SK-N-SH (cell line): ENCODE measurements around the gene PAM.

Experiments used
- CHD2 ChIP-seq: fragments of 150-350 bp; IDR thresholded peaks from 2 replicates; pipeline ENCODE4 v1.6.1; 2018; ENCODE audit warnings: low read length; ENCODE audit not compliant: partially characterized antibody
- FOSL2 ChIP-seq: IDR thresholded peaks from 2 replicates; pipeline ENCODE4 v1.4.0; 2012; ENCODE audit warnings: low read depth, mild to moderate bottlenecking, moderate library complexity, borderline replicate concordance
- GATA2 ChIP-seq: sonication (generic); formaldehyde crosslinking; IDR thresholded peaks from 2 replicates; pipeline ENCODE4 v1.5.0; 2020; ENCODE audit warnings: mild to moderate bottlenecking, missing genetic modification reagents
- JUND ChIP-seq: IDR thresholded peaks from 2 replicates; pipeline ENCODE4 v1.4.0; 2012
- NRF1 ChIP-seq: IDR thresholded peaks from 2 replicates; pipeline ENCODE4 v1.6.1; 2012; ENCODE audit warnings: low read depth, mild to moderate bottlenecking, low read length
- POLR2AphosphoS5 ChIP-seq: IDR thresholded peaks from 2 replicates; pipeline ENCODE4 v1.6.1; 2012; ENCODE audit warnings: low read depth, low read length
- SIN3A ChIP-seq: IDR thresholded peaks from 2 replicates; pipeline ENCODE4 v1.6.1; 2012; ENCODE audit warnings: low read depth, mild to moderate bottlenecking, low read length, moderate library complexity, borderline replicate concordance
- TAF1 ChIP-seq: IDR thresholded peaks from 2 replicates; pipeline ENCODE4 v1.6.1; 2012; ENCODE audit warnings: low read depth, mild to moderate bottlenecking, low read length, moderate library complexity, borderline replicate concordance
- TF ChIP-seq, protein P1 (sequence below): fragments of 200-600 bp; sonication (generic); IDR thresholded peaks from 2 replicates; pipeline ENCODE4 v1.6.1; 2017; ENCODE audit warnings: antibody characterized with exemption, mild to moderate bottlenecking, moderate library complexity
- TF ChIP-seq, protein P2 (sequence below): fragments of 150-350 bp; IDR thresholded peaks from 2 replicates; pipeline ENCODE4 v1.6.1; 2017; ENCODE audit warnings: antibody characterized with exemption, low read length, low read depth, borderline replicate concordance
- TF ChIP-seq, protein P3 (sequence below): IDR thresholded peaks from 2 replicates; pipeline ENCODE4 v1.4.0; 2012; ENCODE audit warnings: low read depth
- TF ChIP-seq, protein P4 (sequence below): IDR thresholded peaks from 2 replicates; pipeline ENCODE4 v1.6.1; 2012; ENCODE audit warnings: mild to moderate bottlenecking, low read depth, low read length, moderate library complexity

DNA sequence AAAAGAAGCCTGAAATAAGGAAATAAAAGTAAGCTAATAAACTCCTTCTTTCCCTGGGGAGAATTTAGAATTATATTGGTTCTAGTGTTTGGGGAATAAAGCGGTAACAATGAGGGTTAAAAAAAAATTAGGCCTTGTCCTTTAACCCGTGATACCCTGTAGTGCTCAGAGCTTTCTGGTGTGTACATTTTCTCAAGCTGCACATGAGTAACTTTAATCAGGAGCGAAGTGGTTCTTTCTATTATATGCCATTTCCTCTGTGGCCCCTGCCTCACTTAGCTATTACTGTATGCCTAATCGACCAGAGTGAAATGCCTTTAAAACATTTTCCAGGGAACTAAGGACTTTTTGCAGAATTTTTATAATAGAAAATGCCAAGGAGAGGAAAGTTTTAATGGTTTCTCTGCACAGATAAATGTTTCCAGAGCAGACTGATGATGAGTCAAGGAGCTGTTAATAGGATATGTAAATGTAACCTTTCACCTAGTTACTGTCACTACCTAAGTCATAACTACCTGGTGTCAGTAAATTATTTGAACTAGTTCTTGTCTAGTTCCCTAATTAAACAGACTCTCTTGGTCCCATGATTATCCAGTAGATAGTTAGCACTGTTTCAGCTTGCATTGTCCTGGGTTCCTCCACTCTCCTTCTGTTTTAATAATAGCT, 7.6 kb downstream of the PAM start:
- TF ChIP-seq GATA2 (CRISPR knock-in tag): no peak
- TF ChIP-seq, protein P1, sequence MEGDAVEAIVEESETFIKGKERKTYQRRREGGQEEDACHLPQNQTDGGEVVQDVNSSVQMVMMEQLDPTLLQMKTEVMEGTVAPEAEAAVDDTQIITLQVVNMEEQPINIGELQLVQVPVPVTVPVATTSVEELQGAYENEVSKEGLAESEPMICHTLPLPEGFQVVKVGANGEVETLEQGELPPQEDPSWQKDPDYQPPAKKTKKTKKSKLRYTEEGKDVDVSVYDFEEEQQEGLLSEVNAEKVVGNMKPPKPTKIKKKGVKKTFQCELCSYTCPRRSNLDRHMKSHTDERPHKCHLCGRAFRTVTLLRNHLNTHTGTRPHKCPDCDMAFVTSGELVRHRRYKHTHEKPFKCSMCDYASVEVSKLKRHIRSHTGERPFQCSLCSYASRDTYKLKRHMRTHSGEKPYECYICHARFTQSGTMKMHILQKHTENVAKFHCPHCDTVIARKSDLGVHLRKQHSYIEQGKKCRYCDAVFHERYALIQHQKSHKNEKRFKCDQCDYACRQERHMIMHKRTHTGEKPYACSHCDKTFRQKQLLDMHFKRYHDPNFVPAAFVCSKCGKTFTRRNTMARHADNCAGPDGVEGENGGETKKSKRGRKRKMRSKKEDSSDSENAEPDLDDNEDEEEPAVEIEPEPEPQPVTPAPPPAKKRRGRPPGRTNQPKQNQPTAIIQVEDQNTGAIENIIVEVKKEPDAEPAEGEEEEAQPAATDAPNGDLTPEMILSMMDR: no peak
- TF ChIP-seq, protein P2, sequence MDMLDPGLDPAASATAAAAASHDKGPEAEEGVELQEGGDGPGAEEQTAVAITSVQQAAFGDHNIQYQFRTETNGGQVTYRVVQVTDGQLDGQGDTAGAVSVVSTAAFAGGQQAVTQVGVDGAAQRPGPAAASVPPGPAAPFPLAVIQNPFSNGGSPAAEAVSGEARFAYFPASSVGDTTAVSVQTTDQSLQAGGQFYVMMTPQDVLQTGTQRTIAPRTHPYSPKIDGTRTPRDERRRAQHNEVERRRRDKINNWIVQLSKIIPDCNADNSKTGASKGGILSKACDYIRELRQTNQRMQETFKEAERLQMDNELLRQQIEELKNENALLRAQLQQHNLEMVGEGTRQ: no peak
- no peak for TF ChIP-seq POLR2AphosphoS5
- no peak for TF ChIP-seq NRF1
- no peak for TF ChIP-seq FOSL2
- no peak for TF ChIP-seq TAF1
- no peak for TF ChIP-seq JUND
- no peak for TF ChIP-seq SIN3A
- TF ChIP-seq CHD2: no peak
- TF ChIP-seq, protein P3, sequence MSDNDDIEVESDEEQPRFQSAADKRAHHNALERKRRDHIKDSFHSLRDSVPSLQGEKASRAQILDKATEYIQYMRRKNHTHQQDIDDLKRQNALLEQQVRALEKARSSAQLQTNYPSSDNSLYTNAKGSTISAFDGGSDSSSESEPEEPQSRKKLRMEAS: no peak
- TF ChIP-seq, protein P4, sequence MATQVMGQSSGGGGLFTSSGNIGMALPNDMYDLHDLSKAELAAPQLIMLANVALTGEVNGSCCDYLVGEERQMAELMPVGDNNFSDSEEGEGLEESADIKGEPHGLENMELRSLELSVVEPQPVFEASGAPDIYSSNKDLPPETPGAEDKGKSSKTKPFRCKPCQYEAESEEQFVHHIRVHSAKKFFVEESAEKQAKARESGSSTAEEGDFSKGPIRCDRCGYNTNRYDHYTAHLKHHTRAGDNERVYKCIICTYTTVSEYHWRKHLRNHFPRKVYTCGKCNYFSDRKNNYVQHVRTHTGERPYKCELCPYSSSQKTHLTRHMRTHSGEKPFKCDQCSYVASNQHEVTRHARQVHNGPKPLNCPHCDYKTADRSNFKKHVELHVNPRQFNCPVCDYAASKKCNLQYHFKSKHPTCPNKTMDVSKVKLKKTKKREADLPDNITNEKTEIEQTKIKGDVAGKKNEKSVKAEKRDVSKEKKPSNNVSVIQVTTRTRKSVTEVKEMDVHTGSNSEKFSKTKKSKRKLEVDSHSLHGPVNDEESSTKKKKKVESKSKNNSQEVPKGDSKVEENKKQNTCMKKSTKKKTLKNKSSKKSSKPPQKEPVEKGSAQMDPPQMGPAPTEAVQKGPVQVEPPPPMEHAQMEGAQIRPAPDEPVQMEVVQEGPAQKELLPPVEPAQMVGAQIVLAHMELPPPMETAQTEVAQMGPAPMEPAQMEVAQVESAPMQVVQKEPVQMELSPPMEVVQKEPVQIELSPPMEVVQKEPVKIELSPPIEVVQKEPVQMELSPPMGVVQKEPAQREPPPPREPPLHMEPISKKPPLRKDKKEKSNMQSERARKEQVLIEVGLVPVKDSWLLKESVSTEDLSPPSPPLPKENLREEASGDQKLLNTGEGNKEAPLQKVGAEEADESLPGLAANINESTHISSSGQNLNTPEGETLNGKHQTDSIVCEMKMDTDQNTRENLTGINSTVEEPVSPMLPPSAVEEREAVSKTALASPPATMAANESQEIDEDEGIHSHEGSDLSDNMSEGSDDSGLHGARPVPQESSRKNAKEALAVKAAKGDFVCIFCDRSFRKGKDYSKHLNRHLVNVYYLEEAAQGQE: no peak
